Activated CD4-positive, alpha-beta T cell treated with anti-CD3 and anti-CD28 coated beads for 36 hours (primary cell): ENCODE results near the gene NTNG1. TPM values are rescaled to one million over a fixed set of nuclear protein-coding genes. Genes with fewer than 3 reads are reported as not detected.

Experiments
- ATAC-seq: fragments of 200-7000 bp; cut with Tn5 transposase; one replicate; pipeline ENCODE4 v1.10.0; 2021; ENCODE audit warnings: mild to moderate bottlenecking, moderate library complexity
- CTCF ChIA-PET: fragments of 350-600 bp; sonication (Branson Sonifier 250); formaldehyde crosslinking; loops from one replicate; lab custom pipeline; 2021; ENCODE audit warnings: antibody characterized with exemption; lab: Charles Lee
- POLR2A ChIA-PET: fragments of 350-600 bp; sonication (Branson Sonifier 250); formaldehyde crosslinking; loops from one replicate; lab custom pipeline; 2021; ENCODE audit warnings: antibody characterized with exemption, inconsistent platforms; lab: Charles Lee
- DNase-seq: peaks from one replicate; pipeline ENCODE4 v3.0.0-alpha.2; 2020
- H3K27ac Mint-ChIP-seq: one replicate; pipeline ENCODE4 v1.8.0; 2021; ENCODE audit warnings: mixed read lengths
- H3K27me3 Mint-ChIP-seq: one replicate; pipeline ENCODE4 v1.8.0; 2021; ENCODE audit warnings: mixed read lengths
- H3K36me3 Mint-ChIP-seq: one replicate; pipeline ENCODE4 v1.8.0; 2021; ENCODE audit warnings: low read depth, mixed read lengths
- H3K4me1 Mint-ChIP-seq: one replicate; pipeline ENCODE4 v1.8.0; 2021; ENCODE audit warnings: mixed read lengths
- H3K4me3 Mint-ChIP-seq: one replicate; pipeline ENCODE4 v1.8.0; 2021; ENCODE audit warnings: mild to moderate bottlenecking, moderate library complexity, mixed read lengths
- H3K9me3 Mint-ChIP-seq: one replicate; pipeline ENCODE4 v1.8.0; 2021; ENCODE audit warnings: low read depth, mixed read lengths
- intact Hi-C, 2 experiments: fragments of 100-400 bp; cut with DNase I in 1 of 2; cut with micrococcal nuclease in 1 of 2; formaldehyde crosslinking; loops; one replicate each; pipeline versions ENCODE4 v1.14.2 to v1.15.1; 2022 to 2024; cut with DNase I, micrococcal nuclease
- total RNA-seq, 2 experiments: library from RNA; stranded (reverse); gene quantifications; one replicate each; pipeline ENCODE4 v1.2.3, GENCODE V29; 2021

Gene NTNG1
- total RNA-seq, 2 experiments from 2014 or later = 0.28 TPM; not detected in 1

DNA sequence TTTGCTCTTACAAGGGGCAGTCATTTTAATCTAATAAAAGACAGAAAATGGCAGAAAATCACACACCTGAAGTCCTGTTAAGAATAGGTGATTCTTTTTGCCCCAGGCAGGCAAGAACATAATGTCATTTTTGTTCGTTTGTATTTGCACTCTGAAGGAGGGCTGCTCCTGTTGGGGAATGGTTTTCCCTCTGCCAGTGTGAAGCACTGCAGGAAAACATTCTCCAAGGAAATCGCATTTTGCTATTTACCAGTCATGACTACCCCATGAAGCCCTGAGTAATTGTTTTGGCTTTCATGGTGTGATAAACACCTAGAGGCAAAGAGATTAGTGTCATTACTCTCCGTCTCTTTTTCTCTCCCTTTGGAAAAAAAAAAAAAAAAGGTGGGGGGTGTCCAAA is 345.5 kb downstream of the NTNG1 start:
- H3K4me1 Mint-ChIP-seq = no peaks in the 10 kb centered on the region
- DNase-seq (no peak), ATAC-seq (no peak)
- no peaks in the 10 kb centered on the region for H3K36me3 Mint-ChIP-seq
- intact Hi-C loops = no loop called here
- no peak overlapping the region for H3K27ac Mint-ChIP-seq
- no peak overlapping the region for H3K4me3 Mint-ChIP-seq
- H3K9me3 Mint-ChIP-seq = no peaks in the 10 kb centered on the region
- ChIA-PET POLR2A (no interaction called here), CTCF (interaction anchor here (0.7 kb wide), 1 partner anchor 345 kb away, joined by 4 read pairs; no protein-coding TSS in a partner anchor)
- H3K27me3 Mint-ChIP-seq = peaks cover 11% of the 10 kb centered on the region

- no peaks in the 10 kb centered on the region for H3K4me1 Mint-ChIP-seq
- H3K27me3 Mint-ChIP-seq = peaks cover 7% of the 10 kb centered on the region
- ChIA-PET CTCF (interaction anchor here (1.5 kb wide), 1 partner anchor 10 kb away, joined by 3 read pairs; no protein-coding TSS in a partner anchor), POLR2A (no interaction called here)
- no peaks in the 10 kb centered on the region for H3K36me3 Mint-ChIP-seq
- H3K27ac Mint-ChIP-seq = no peak overlapping the region
- H3K4me3 Mint-ChIP-seq = no peak overlapping the region
- no peak for DNase-seq
- intact Hi-C loops = no loop called here
- no peaks in the 10 kb centered on the region for H3K9me3 Mint-ChIP-seq
- no peak for ATAC-seq
Observed at GRCh38 chr1:107487506-107487905, 346.7 kb downstream of the NTNG1 start.

GRCh38 chr1:107491582-107491981 is 350.7 kb downstream of the NTNG1 start:
- ATAC-seq (peak; percentile 30), DNase-seq (no peak)
- H3K9me3 Mint-ChIP-seq = no peaks in the 10 kb centered on the region
- H3K4me3 Mint-ChIP-seq = no peak overlapping the region
- no peaks in the 10 kb centered on the region for H3K4me1 Mint-ChIP-seq
- H3K27me3 Mint-ChIP-seq = peaks cover 8% of the 10 kb centered on the region
- H3K36me3 Mint-ChIP-seq = no peaks in the 10 kb centered on the region
- POLR2A ChIA-PET = no interaction called here
- CTCF ChIA-PET = no interaction called here
- intact Hi-C loops = no loop called here
- no peak overlapping the region for H3K27ac Mint-ChIP-seq

DNA sequence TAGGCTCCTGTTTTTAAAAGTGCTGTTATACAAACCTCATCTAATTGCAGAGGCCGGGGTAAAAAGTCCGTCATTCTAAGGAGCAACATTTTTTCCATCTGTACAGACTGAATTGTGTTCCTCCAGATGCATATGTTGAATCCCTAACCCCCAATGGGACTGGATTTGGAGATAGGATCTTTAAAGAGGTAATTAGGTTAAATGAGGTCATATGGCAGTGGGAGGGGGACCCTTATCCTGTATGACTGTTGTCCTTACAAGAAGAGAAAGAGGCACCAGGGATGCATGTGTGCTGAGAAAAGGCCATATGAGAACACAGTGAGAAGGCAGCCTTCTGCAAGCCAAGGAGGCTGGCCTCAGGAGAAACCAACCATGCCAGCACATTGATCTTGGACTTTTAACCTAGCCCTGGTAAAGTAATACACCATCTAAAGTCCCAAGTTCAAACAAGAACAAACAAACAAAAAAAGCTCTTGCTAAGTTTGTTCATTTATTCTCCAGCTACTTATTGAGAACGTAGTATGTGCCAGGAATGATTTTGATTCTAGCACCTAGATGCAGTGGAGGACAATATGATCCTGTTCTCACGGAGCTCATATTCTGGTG is 352.4 kb downstream of the NTNG1 start:
- CTCF ChIA-PET = no interaction called here
- no peaks in the 10 kb centered on the region for H3K4me1 Mint-ChIP-seq
- no peaks in the 10 kb centered on the region for H3K36me3 Mint-ChIP-seq
- no peak overlapping the region for H3K27ac Mint-ChIP-seq
- no peak overlapping the region for H3K4me3 Mint-ChIP-seq
- no peak for ATAC-seq
- no peaks in the 10 kb centered on the region for H3K9me3 Mint-ChIP-seq
- no peak for DNase-seq
- H3K27me3 Mint-ChIP-seq = peaks cover 8% of the 10 kb centered on the region
- intact Hi-C loops = no loop called here
- POLR2A ChIA-PET = no interaction called here

- POLR2A ChIA-PET = no interaction called here
- Mint-ChIP-seq H3K4me3 (no peak overlapping the region), H3K27ac (no peak overlapping the region), H3K36me3 (no peaks in the 10 kb centered on the region), H3K9me3 (no peaks in the 10 kb centered on the region), H3K27me3 (peaks cover 4% of the 10 kb centered on the region), H3K4me1 (no peaks in the 10 kb centered on the region)
- no peak for ATAC-seq
- CTCF ChIA-PET = no interaction called here
- DNase-seq = no peak
- intact Hi-C loops = no loop called here
Observed at GRCh38 chr1:107494061-107494460, 353.2 kb downstream of the NTNG1 start.

- Mint-ChIP-seq H3K4me1 (no peaks in the 10 kb centered on the region), H3K27me3 (peaks cover 4% of the 10 kb centered on the region), H3K27ac (no peak overlapping the region), H3K36me3 (no peaks in the 10 kb centered on the region), H3K9me3 (no peaks in the 10 kb centered on the region), H3K4me3 (no peak overlapping the region)
- CTCF ChIA-PET = no interaction called here
- no peak for ATAC-seq
- no peak for DNase-seq
- POLR2A ChIA-PET = no interaction called here
- intact Hi-C loops = no loop called here
Observed at GRCh38 chr1:107496002-107496401, 355.2 kb downstream of the NTNG1 start.

GRCh38 chr1:107499139-107499744 is 358.4 kb downstream of the NTNG1 start:
- CTCF ChIA-PET = no interaction called here
- POLR2A ChIA-PET = no interaction called here
- H3K36me3 Mint-ChIP-seq = no peaks in the 10 kb centered on the region
- H3K9me3 Mint-ChIP-seq = no peaks in the 10 kb centered on the region
- H3K27ac Mint-ChIP-seq = no peak overlapping the region
- H3K27me3 Mint-ChIP-seq = no peaks in the 10 kb centered on the region
- intact Hi-C loops = no loop called here
- H3K4me3 Mint-ChIP-seq = no peak overlapping the region
- peak; percentile 51 for ATAC-seq
- DNase-seq = no peak
- no peaks in the 10 kb centered on the region for H3K4me1 Mint-ChIP-seq

GRCh38 chr1:107501081-107501605 is 360.3 kb downstream of the NTNG1 start:
- Mint-ChIP-seq H3K36me3 (no peaks in the 10 kb centered on the region), H3K9me3 (no peaks in the 10 kb centered on the region), H3K27ac (no peak overlapping the region), H3K27me3 (no peaks in the 10 kb centered on the region), H3K4me1 (no peaks in the 10 kb centered on the region), H3K4me3 (no peak overlapping the region)
- POLR2A ChIA-PET = no interaction called here
- intact Hi-C loops = no loop called here
- ATAC-seq = no peak
- CTCF ChIA-PET = no interaction called here
- DNase-seq = no peak

- intact Hi-C loops = no loop called here
Observed at GRCh38 chr1:107510347-107510746, 369.5 kb downstream of the NTNG1 start.

GRCh38 chr1:107512836-107513235 is 372.0 kb downstream of the NTNG1 start:
- no peak overlapping the region for H3K27ac Mint-ChIP-seq
- H3K27me3 Mint-ChIP-seq = peaks cover 2% of the 10 kb centered on the region
- no peak overlapping the region for H3K4me3 Mint-ChIP-seq
- DNase-seq (no peak), ATAC-seq (no peak)
- H3K9me3 Mint-ChIP-seq = peaks cover 7% of the 10 kb centered on the region
- no peaks in the 10 kb centered on the region for H3K36me3 Mint-ChIP-seq
- no peaks in the 10 kb centered on the region for H3K4me1 Mint-ChIP-seq
- intact Hi-C loops = no loop called here
- ChIA-PET POLR2A (no interaction called here), CTCF (no interaction called here)

More at GRCh38 chr1:107510347-107510746, 369.5 kb downstream of the NTNG1 start:
- ATAC-seq (no peak), DNase-seq (no peak)
- Mint-ChIP-seq H3K4me3 (no peak overlapping the region), H3K27me3 (peaks cover 2% of the 10 kb centered on the region), H3K4me1 (no peaks in the 10 kb centered on the region), H3K27ac (no peak overlapping the region), H3K36me3 (no peaks in the 10 kb centered on the region), H3K9me3 (peaks cover 7% of the 10 kb centered on the region)
- ChIA-PET CTCF (interaction anchor here (0.6 to 1.1 kb wide), 3 partner anchors 19 to 684 kb away, joined by 3 to 4 read pairs (median 3); no protein-coding TSS in a partner anchor), POLR2A (no interaction called here)

DNA sequence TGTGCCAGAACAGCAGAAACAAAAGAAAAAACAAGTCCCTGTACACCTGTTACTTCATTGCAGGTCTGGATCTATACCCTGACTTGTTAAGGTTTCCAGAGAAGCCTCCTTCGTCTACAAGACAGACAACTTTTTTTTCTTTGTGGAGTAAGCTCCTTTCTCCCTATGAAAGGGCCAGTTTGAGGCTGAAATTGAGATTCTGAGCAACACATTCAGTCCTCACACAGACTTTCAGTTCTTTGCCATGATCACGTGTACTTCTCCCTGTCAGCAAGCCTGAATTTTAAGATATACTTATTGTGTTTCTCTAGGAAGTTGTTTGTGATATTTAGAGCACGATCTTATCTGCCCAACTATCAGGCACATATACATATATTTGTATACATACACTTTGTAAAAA is 374.0 kb downstream of the NTNG1 start:
- no peaks in the 10 kb centered on the region for H3K4me1 Mint-ChIP-seq
- DNase-seq (no peak), ATAC-seq (no peak)
- no peak overlapping the region for H3K27ac Mint-ChIP-seq
- H3K36me3 Mint-ChIP-seq = no peaks in the 10 kb centered on the region
- intact Hi-C loops = no loop called here
- H3K9me3 Mint-ChIP-seq = peaks cover 5% of the 10 kb centered on the region
- H3K27me3 Mint-ChIP-seq = no peaks in the 10 kb centered on the region
- ChIA-PET CTCF (no interaction called here), POLR2A (no interaction called here)
- no peak overlapping the region for H3K4me3 Mint-ChIP-seq

DNA sequence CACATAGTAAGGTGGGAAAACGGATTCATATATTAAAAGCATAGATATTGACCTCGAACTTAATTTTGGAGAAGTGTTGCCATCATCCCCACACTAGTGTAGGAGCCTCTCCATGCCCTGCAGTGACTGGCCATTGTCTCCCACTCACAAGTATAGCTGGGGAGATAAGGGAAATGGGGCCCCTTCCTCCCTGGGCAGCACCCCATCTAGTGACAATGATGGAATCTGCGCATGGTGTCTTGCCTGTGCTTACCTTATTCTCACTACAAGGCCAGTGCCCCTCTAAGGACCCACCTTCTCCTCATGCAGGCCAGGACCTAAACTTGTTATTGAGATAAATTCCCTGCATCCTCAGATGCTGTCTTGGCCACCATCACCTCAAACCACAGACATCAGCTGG is 374.9 kb downstream of the NTNG1 start:
- intact Hi-C loops = no loop called here
- no peak for ATAC-seq
- H3K9me3 Mint-ChIP-seq = peaks cover 2% of the 10 kb centered on the region
- H3K4me1 Mint-ChIP-seq = no peaks in the 10 kb centered on the region
- DNase-seq = no peak
- no peak overlapping the region for H3K27ac Mint-ChIP-seq
- H3K27me3 Mint-ChIP-seq = no peaks in the 10 kb centered on the region
- no peaks in the 10 kb centered on the region for H3K36me3 Mint-ChIP-seq
- H3K4me3 Mint-ChIP-seq = no peak overlapping the region
- ChIA-PET CTCF (no interaction called here), POLR2A (no interaction called here)
